DMS 273 (cell line): ENCODE results near the gene MELTF.

Source experiments
- DNase-seq: peaks from one replicate; lab custom pipeline; 2025; ENCODE audit not compliant: unreplicated experiment; lab: John Stamatoyannopoulos, UW

Gene MELTF

GRCh38 chr3:196969134-196969659 is 60.4 kb downstream of the MELTF start:
- peak; percentile 72 for DNase-seq

- DNase-seq = peak; percentile 84
Observed at GRCh38 chr3:196968233-196969133, 61.1 kb downstream of the MELTF start, which contains the start of gene PIGZ. TSS of gene PIGZ (minus strand) at chr3:196968833. CDS start at chr3:196952031, 16,802 bp downstream.

GRCh38 chr3:196967412-196968232 is 62.0 kb downstream of the MELTF start:
- no peak for DNase-seq

GRCh38 chr3:196966526-196967401 is 62.9 kb downstream of the MELTF start:
- no peak for DNase-seq

- no peak for DNase-seq
Observed at GRCh38 chr3:196965804-196966173, 63.8 kb downstream of the MELTF start.

- DNase-seq = no peak
Observed at GRCh38 chr3:196965112-196965803, 64.4 kb downstream of the MELTF start.

GRCh38 chr3:196963631-196963953 is 66.0 kb downstream of the MELTF start:
- no peak for DNase-seq

GRCh38 chr3:196962930-196963630 is 66.5 kb downstream of the MELTF start:
- no peak for DNase-seq

GRCh38 chr3:196962108-196962929 is 67.3 kb downstream of the MELTF start:
- DNase-seq = peak; percentile 31

- no peak for DNase-seq
Observed at GRCh38 chr3:196954832-196955231, 74.8 kb downstream of the MELTF start.
